IMR-90 (cell line): ENCODE results near the gene RAVER1. TPM values are rescaled to one million over a fixed set of nuclear protein-coding genes. Genes with fewer than 3 reads are reported as not detected.

Source experiments
- ATAC-seq: fragments of 200-7000 bp; cut with Tn5 transposase; 2 replicates; pipeline ENCODE4 v1.9.1; 2020; ENCODE audit warnings: low read depth, mild to moderate bottlenecking, moderate library complexity
- BruUV-seq: library from RNA; stranded (reverse); fragments of 400-500 nt; replicated peaks from 2 replicates; lab custom pipeline; 2021; lab: Mats Ljungman, UMichigan
- CTCF ChIA-PET: fragments of 300-600 bp; formaldehyde crosslinking; extraction: SDS; loops from one replicate; lab custom pipeline; 2021; ENCODE audit warnings: antibody characterized with exemption; lab: Yijun Ruan, JAX
- POLR2A ChIA-PET: fragments of 300-600 bp; sonication (Branson Sonifier 250); formaldehyde crosslinking; loops from one replicate; lab custom pipeline; 2022; ENCODE audit warnings: antibody characterized with exemption; ENCODE audit not compliant: unreplicated experiment; lab: Charles Lee
- DNase-seq: peaks from one replicate; pipeline ENCODE4 v3.0.0; 2013
- H2AFZ ChIP-seq: replicated peaks from 2 replicates; pipeline ENCODE3; 2013; ENCODE audit warnings: low read length, mild to moderate bottlenecking; ENCODE audit not compliant: poor library complexity
- H2AK5ac ChIP-seq: 2 replicates; pipeline ENCODE4 v1.6.1; 2013; ENCODE audit warnings: low read depth, low read length, inconsistent platforms
- H2AK9ac ChIP-seq: replicated peaks from 2 replicates; pipeline ENCODE3; 2013; ENCODE audit warnings: mild to moderate bottlenecking, low read depth, low read length, moderate library complexity; ENCODE audit not compliant: poor library complexity
- H2BK120ac ChIP-seq: 2 replicates; pipeline ENCODE4 v1.6.1; 2013; ENCODE audit warnings: low read depth, low read length, inconsistent platforms
- H2BK15ac ChIP-seq: 3 replicates; pipeline ENCODE4 v1.6.1; 2013; ENCODE audit warnings: low read depth, low read length, inconsistent platforms
- H2BK20ac ChIP-seq: 2 replicates; pipeline ENCODE4 v1.6.1; 2013; ENCODE audit warnings: low read depth, mild to moderate bottlenecking, inconsistent platforms, low read length, moderate library complexity
- H2BK5ac ChIP-seq: 2 replicates; pipeline ENCODE4 v1.6.1; 2013; ENCODE audit warnings: mild to moderate bottlenecking, low read depth, low read length, inconsistent platforms; ENCODE audit not compliant: poor library complexity, severe bottlenecking
- H3K14ac ChIP-seq: replicated peaks from 2 replicates; pipeline ENCODE4 v1.6.1; 2013; ENCODE audit warnings: low read depth, low read length, inconsistent platforms
- H3K18ac ChIP-seq: 2 replicates; pipeline ENCODE4 v1.6.1; 2013; ENCODE audit warnings: low read depth, low read length, control low read depth
- H3K23ac ChIP-seq: 2 replicates; pipeline ENCODE4 v1.6.1; 2013; ENCODE audit warnings: low read depth, low read length, inconsistent platforms
- H3K27ac ChIP-seq: 2 replicates; pipeline ENCODE4 v1.5.1; 2013; ENCODE audit warnings: mild to moderate bottlenecking, control low read depth, low read length; ENCODE audit not compliant: insufficient read depth
- H3K27me3 ChIP-seq: 2 replicates; pipeline ENCODE4 v1.6.1; 2013; ENCODE audit warnings: low read length; ENCODE audit not compliant: control insufficient read depth, insufficient read depth
- H3K36me3 ChIP-seq: 2 replicates; pipeline ENCODE4 v1.6.1; 2013; ENCODE audit warnings: low read length, mixed read lengths; ENCODE audit not compliant: control insufficient read depth, insufficient read depth
- H3K4ac ChIP-seq: 2 replicates; pipeline ENCODE4 v1.6.1; 2013; ENCODE audit warnings: low read depth, low read length, inconsistent platforms
- H3K4me1 ChIP-seq: 2 replicates; pipeline ENCODE4 v1.6.1; 2013; ENCODE audit warnings: low read length, mixed read lengths; ENCODE audit not compliant: control insufficient read depth, insufficient read depth
- H3K4me2 ChIP-seq: 2 replicates; pipeline ENCODE4 v1.6.1; 2013; ENCODE audit warnings: low read depth, mild to moderate bottlenecking, control low read depth, low read length, moderate library complexity
- H3K4me3 ChIP-seq: 2 replicates; pipeline ENCODE4 v1.5.1; 2013; ENCODE audit warnings: low read depth, mild to moderate bottlenecking, control low read depth, low read length, moderate library complexity; ENCODE audit not compliant: insufficient read depth
- H3K56ac ChIP-seq: 2 replicates; pipeline ENCODE4 v1.6.1; 2013; ENCODE audit warnings: low read length, inconsistent platforms; ENCODE audit not compliant: insufficient read depth; ENCODE audit errors: extremely low read depth
- H3K79me1 ChIP-seq, 2 experiments: 2 replicates each; pipeline ENCODE4 v1.6.1; 2013; ENCODE audit warnings: low read length in 2 of 2, inconsistent platforms in 1 of 2, low read depth in 1 of 2
- H3K9ac ChIP-seq: 2 replicates; pipeline ENCODE4 v1.6.1; 2013; ENCODE audit warnings: low read depth, low read length, control low read depth
- H3K9me1 ChIP-seq: 2 replicates; pipeline ENCODE4 v1.6.1; 2013; ENCODE audit warnings: low read length, inconsistent platforms; ENCODE audit not compliant: insufficient read depth
- H3K9me3 ChIP-seq: 2 replicates; pipeline ENCODE4 v1.6.1; 2013; ENCODE audit warnings: low read length; ENCODE audit not compliant: control insufficient read depth, insufficient read depth
- H4K20me1 ChIP-seq: 2 replicates; pipeline ENCODE4 v1.6.1; 2013; ENCODE audit warnings: low read length, inconsistent platforms; ENCODE audit not compliant: insufficient read depth
- H4K5ac ChIP-seq: 2 replicates; pipeline ENCODE4 v1.6.1; 2013; ENCODE audit warnings: mild to moderate bottlenecking, low read depth, low read length, control low read depth
- H4K8ac ChIP-seq, 2 experiments: 2 replicates each; pipeline ENCODE4 v1.6.1; 2013; ENCODE audit warnings: low read depth in 2 of 2, low read length in 2 of 2, control low read depth in 1 of 2, inconsistent platforms in 1 of 2
- H4K91ac ChIP-seq: 2 replicates; pipeline ENCODE4 v1.6.1; 2013; ENCODE audit warnings: low read depth, low read length, inconsistent platforms; ENCODE audit not compliant: insufficient read depth
- BHLHE40 ChIP-seq: fragments of 150-350 bp; IDR thresholded peaks from 2 replicates; pipeline ENCODE4 v1.6.1; 2016; ENCODE audit warnings: mild to moderate bottlenecking, low read depth, low read length
- CHD1 ChIP-seq: IDR thresholded peaks from 2 replicates; pipeline ENCODE4 v1.6.1; 2012; ENCODE audit warnings: low read depth, low read length, improper control_type of control experiment
- CTCF ChIP-seq: conservative IDR thresholded peaks from 2 replicates; pipeline ENCODE4 v1.5.1; 2012; ENCODE audit warnings: mild to moderate bottlenecking, low read depth, low read length, improper control_type of control experiment
- MAFK ChIP-seq: IDR thresholded peaks from 2 replicates; pipeline ENCODE4 v1.6.1; 2012; ENCODE audit warnings: low read depth, low read length, improper control_type of control experiment
- MAZ ChIP-seq: IDR thresholded peaks from 2 replicates; pipeline ENCODE4 v1.6.1; 2012; ENCODE audit warnings: low read depth, mild to moderate bottlenecking, low read length, improper control_type of control experiment, moderate library complexity, borderline replicate concordance
- NFE2L2 ChIP-seq: fragments of 150-350 bp; IDR thresholded peaks from 2 replicates; pipeline ENCODE4 v1.6.1; 2016; ENCODE audit warnings: low read depth, mild to moderate bottlenecking, low read length
- POLR2A ChIP-seq: IDR thresholded peaks from 2 replicates; pipeline ENCODE4 v1.6.1; 2012; ENCODE audit warnings: mild to moderate bottlenecking, low read depth, low read length
- RAD21 ChIP-seq: IDR thresholded peaks from 2 replicates; pipeline ENCODE4 v1.6.1; 2012; ENCODE audit warnings: low read length, improper control_type of control experiment
- RCOR1 ChIP-seq: IDR thresholded peaks from 2 replicates; pipeline ENCODE4 v1.6.1; 2012; ENCODE audit warnings: mild to moderate bottlenecking, low read length, improper control_type of control experiment; ENCODE audit not compliant: insufficient replicate concordance
- RFX5 ChIP-seq: IDR thresholded peaks from 2 replicates; pipeline ENCODE4 v1.8.0; 2012; ENCODE audit warnings: low read depth, mild to moderate bottlenecking, low read length, moderate library complexity
- SMC3 ChIP-seq: fragments of 150-350 bp; IDR thresholded peaks from 2 replicates; pipeline ENCODE4 v1.6.1; 2016; ENCODE audit warnings: low read depth, mild to moderate bottlenecking, antibody characterized with exemption, low read length, moderate library complexity
- WGBS, 2 experiments: methylation state at CpG; one replicate each; pipeline versions ENCODE4 v1.1.5 to v1.1.7; 2013; ENCODE audit warnings: missing lambda C conversion rate in 2 of 2; ENCODE audit not compliant: insufficient read length in 1 of 2; ENCODE audit errors: extremely low coverage in 2 of 2; 5-methylcytosine and 5-hydroxymethylcytosine counted together
- dilution Hi-C: fragments of 300-500 bp; cut with HindIII; formaldehyde crosslinking; loops from one replicate; pipeline ENCODE4 v1.14.3; 2018; ENCODE audit warnings: low sequenced_read_pairs; ENCODE audit not compliant: unreplicated experiment
- in situ Hi-C: fragments of 300-500 bp; cut with MboI; formaldehyde crosslinking; loops from 3 replicates; pipeline ENCODE4 v1.14.3; 2019; ENCODE audit warnings: low sequenced_read_pairs, inconsistent platforms, mixed read lengths
- intact Hi-C: fragments of 100-400 bp; cut with micrococcal nuclease; formaldehyde crosslinking; loops from 2 replicates; pipeline ENCODE4 v1.10.0; 2022
- polyA plus RNA-seq, 3 experiments: library from polyadenylated mRNA; depleted of rRNA; stranded (reverse); fragments of >200 nt; gene quantifications; 2 replicates each; pipeline ENCODE4 v1.2.3, GENCODE V29; 2012; ENCODE audit warnings: low replicate concordance in 1 of 3
- total RNA-seq: library from RNA; depleted of rRNA; stranded (reverse); fragments of >200 nt; gene quantifications from 2 replicates; pipeline ENCODE4 v1.2.3, GENCODE V29; 2012
- TF ChIP-seq, protein P1 (sequence below): fragments of 150-350 bp; IDR thresholded peaks from 2 replicates; pipeline ENCODE4 v1.6.1; 2016; ENCODE audit warnings: low read depth, mild to moderate bottlenecking, low read length, moderate library complexity, borderline replicate concordance

RAVER1 gene
- total and polyA plus RNA-seq, 2 of the 4 experiments (the other 2 are of a cell fraction), result 2.7 to 18.1 TPM

DNA sequence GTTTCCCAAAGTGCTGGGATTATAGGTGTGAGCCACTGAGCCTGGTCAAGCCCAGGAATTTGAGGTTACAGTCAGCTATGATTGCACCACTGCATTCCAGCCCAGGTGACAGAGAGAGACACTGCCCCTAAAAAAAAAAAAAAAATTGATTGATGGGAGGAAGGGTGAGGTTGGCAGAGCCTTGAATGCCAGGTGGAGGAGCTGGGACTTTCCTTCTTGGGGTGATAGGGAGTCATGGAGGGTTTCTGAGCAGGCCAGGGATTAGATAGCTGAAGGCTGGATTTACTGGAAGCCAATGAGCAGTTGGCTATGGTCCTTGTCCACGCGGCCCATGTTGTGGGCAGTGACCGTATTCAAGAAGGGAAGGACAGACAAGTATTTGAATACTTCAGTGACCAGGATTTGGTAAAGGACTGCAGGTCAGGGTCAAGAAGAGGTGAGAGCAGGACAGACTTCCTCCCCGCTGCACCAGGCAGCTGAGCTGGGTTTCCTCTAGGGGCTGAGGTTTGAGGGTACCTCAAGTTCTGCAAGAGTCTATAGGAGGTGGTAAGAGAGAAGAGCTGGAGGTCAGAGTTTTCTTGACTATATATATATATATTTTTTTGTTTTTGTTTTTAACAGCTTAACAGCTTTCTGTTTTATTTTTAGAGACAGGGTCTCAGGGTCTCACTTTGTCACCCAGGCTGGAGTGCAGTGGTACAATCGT, 53.4 kb downstream of the RAVER1 start (continued):
- TF ChIP-seq RCOR1, result no peak

- intact Hi-C loops, result no loop called here
- Histone ChIP-seq H3K36me3 (no peaks in the 10 kb centered on the region), H4K5ac (no peak overlapping the region), H4K8ac (no peak overlapping the region), H3K79me1 (no peaks in the 10 kb centered on the region), H3K9me3 (no peaks in the 10 kb centered on the region), H3K14ac (no peak overlapping the region), H3K9me1 (peaks cover 5% of the 10 kb centered on the region; the same call in 1 of the 2 replicates), H2BK120ac (no peak overlapping the region), H2BK15ac (no peak overlapping the region), H3K4ac (no peak overlapping the region), H3K4me1 (peaks cover 5% of the 10 kb centered on the region), H4K20me1 (no peaks in the 10 kb centered on the region), H3K4me2 (no peak overlapping the region), H2AFZ (no peak overlapping the region), H4K91ac (no peak overlapping the region), H3K27me3 (no peaks in the 10 kb centered on the region), H3K56ac (no peak overlapping the region), H3K18ac (no peak overlapping the region), H2AK5ac (no peak overlapping the region), H3K9ac (no peak overlapping the region), H2BK20ac (no peak overlapping the region), H3K4me3 (no peak overlapping the region), H3K27ac (no peak overlapping the region), H3K23ac (no peak overlapping the region), H2BK5ac (no peak overlapping the region), H2AK9ac (no peak overlapping the region)
- TF ChIP-seq RAD21, result no peak
- TF ChIP-seq BHLHE40, result no peak
- no peak for TF ChIP-seq CTCF
- TF ChIP-seq MAFK, result no peak
- TF ChIP-seq, protein P1, sequence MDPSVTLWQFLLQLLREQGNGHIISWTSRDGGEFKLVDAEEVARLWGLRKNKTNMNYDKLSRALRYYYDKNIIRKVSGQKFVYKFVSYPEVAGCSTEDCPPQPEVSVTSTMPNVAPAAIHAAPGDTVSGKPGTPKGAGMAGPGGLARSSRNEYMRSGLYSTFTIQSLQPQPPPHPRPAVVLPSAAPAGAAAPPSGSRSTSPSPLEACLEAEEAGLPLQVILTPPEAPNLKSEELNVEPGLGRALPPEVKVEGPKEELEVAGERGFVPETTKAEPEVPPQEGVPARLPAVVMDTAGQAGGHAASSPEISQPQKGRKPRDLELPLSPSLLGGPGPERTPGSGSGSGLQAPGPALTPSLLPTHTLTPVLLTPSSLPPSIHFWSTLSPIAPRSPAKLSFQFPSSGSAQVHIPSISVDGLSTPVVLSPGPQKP, result no peak
- TF ChIP-seq MAZ, result no peak
- TF ChIP-seq SMC3, result no peak
- TF ChIP-seq CHD1, result no peak
- TF ChIP-seq RFX5, result no peak
- no peak for TF ChIP-seq POLR2A
- TF ChIP-seq NFE2L2, result no peak
- dilution Hi-C loops, result no loop called here
- BruUV-seq, result no TSS peak
- ChIA-PET CTCF (no interaction called here), POLR2A (no interaction called here)
- no peak for ATAC-seq
- in situ Hi-C loops, result no loop called here
- no CpG with 5 or more reads among the region's 1 CpG for WGBS, 2 experiments
- no peak for DNase-seq
These were observed 54.4 kb downstream of the RAVER1 start for GRCh38 chr19:10278935-10279334.
